HCEC 1CT (cell line): ENCODE results near the gene LSM4.

Experiments
- DNase-seq: peaks from one replicate; pipeline ENCODE4 v3.0.0-alpha.2; 2017

The LSM4 gene

GRCh38 chr19:18309525-18310064 lies 13.3 kb downstream of the LSM4 start:
- no peak for DNase-seq

- no peak for DNase-seq
Observed at GRCh38 chr19:18308948-18309325, 13.9 kb downstream of the LSM4 start.

GRCh38 chr19:18308051-18308947 lies 14.6 kb downstream of the LSM4 start:
- no peak for DNase-seq

- DNase-seq: no peak
Observed at GRCh38 chr19:18307271-18307681, 15.6 kb downstream of the LSM4 start.

- no peak for DNase-seq
Observed at GRCh38 chr19:18306888-18307260, 16.0 kb downstream of the LSM4 start.

- no peak for DNase-seq
Observed at GRCh38 chr19:18306209-18306887, 16.5 kb downstream of the LSM4 start.

GRCh38 chr19:18304458-18305310 lies 18.2 kb downstream of the LSM4 start:
- peak; percentile 60 for DNase-seq

GRCh38 chr19:18304208-18304457 lies 18.7 kb downstream of the LSM4 start:
- DNase-seq: no peak

- no peak for DNase-seq
Observed at GRCh38 chr19:18301718-18302111, 21.2 kb downstream of the LSM4 start.

GRCh38 chr19:18300930-18301717 lies 21.8 kb downstream of the LSM4 start:
- DNase-seq: peak; percentile 82

- no peak for DNase-seq
Observed at GRCh38 chr19:18299654-18300053, 23.2 kb downstream of the LSM4 start.

- no peak for DNase-seq
Observed at GRCh38 chr19:18298601-18299000, 24.3 kb downstream of the LSM4 start.

GRCh38 chr19:18297308-18297707 lies 25.6 kb downstream of the LSM4 start:
- peak; percentile 26 for DNase-seq

GRCh38 chr19:18295034-18295451 lies 27.8 kb downstream of the LSM4 start:
- DNase-seq: no peak

- DNase-seq: no peak
Observed at GRCh38 chr19:18294467-18294864, 28.4 kb downstream of the LSM4 start.

GRCh38 chr19:18293642-18294466 lies 29.0 kb downstream of the LSM4 start:
- DNase-seq: no peak

GRCh38 chr19:18292810-18293641 lies 29.9 kb downstream of the LSM4 start:
- DNase-seq: peak; percentile 80

GRCh38 chr19:18292462-18292809 lies 30.4 kb downstream of the LSM4 start:
- DNase-seq: peak; percentile 27

- peak; percentile 77 for DNase-seq
Observed at GRCh38 chr19:18291590-18292461, 31.1 kb downstream of the LSM4 start.
